HS-27A (cell line): ENCODE measurements around the gene AGMAT.
"Not testable (repeated sequence)": the region's sequence is repeated elsewhere in the genome, so short reads cannot be mapped to it uniquely, and the experiment has no call there.

Experiments
- DNase-seq: peaks from one replicate; pipeline ENCODE4 v3.0.0-alpha.2; 2012; ENCODE audit warnings: low read depth, missing footprints

AGMAT gene

DNA sequence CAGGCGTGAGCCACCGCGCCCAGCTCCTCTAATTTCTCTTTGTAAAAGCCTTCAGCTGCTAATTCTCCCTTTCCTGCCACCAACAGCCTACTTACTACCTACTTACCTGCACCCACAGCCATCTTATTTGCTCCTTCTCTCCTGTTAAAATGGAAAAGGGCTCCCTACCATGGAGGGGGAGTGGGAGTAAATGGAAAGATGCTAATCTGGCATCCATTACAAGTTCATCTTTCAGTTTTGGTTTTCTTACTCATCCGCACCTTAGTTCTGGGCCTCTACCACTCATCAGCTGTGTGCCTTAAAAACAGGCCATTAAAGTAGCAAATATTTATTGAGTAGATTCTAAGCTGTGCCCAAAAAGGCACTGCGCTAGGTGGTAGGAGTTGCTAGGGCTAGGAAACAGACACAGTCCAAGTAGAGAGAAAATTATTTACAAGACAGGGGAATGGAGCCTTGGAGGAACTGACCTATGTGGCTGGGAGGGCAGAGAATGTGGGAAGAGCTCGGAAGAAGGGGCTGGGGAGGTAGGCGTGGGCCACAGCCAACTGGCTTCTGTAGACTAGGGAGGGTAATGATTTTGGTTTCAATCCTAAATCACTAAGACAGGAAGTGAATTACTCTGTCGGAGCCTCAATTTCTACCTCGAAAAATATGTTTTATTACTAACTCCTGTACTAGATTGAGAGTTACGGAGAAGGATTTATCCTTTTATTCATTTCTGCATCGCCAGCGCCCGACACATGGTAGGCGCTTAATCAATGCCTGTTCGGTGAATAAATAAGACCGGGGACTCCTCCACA, 31.7 kb upstream of the AGMAT start:
- DNase-seq: no peak

DNA sequence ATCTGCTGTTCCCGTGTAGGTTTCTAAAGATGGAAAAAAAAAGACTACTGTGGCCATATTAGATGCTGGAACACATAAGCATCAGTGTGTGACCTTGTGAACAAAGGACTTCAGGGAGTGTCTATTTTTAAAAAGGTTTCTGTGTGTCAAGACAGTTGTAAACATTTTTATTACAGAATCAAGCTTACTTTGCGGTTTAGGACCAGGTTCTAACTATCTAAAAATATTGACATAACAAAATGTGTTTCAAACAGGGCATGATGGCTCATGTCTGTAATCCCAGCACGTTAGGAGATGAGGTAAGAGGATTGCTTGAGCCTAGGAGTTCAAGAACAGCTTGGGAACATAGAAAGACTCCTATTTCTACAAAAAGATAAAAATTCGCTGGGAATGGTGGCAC, 25.3 kb upstream of the AGMAT start:
- DNase-seq: no peak

DNA sequence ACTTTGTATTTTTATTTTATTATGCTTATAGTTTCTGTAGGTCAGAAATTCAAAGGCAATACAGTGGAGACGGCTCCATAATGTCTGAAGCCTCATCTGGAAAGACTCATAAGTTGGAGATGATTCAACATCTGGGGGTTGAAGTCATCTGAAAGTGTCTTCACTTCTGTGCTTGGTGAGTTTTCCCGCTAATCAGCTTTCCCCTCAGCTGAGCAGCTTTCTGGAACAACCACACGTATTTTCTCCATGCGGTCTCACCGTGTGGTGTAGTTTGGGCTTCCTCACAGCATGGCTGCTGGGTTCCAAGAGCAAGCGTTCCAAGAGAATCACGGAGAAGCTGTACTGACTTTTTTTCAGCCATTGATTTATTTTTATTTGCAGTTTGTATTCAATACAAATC, 24.8 kb upstream of the AGMAT start:
- no peak for DNase-seq

DNA sequence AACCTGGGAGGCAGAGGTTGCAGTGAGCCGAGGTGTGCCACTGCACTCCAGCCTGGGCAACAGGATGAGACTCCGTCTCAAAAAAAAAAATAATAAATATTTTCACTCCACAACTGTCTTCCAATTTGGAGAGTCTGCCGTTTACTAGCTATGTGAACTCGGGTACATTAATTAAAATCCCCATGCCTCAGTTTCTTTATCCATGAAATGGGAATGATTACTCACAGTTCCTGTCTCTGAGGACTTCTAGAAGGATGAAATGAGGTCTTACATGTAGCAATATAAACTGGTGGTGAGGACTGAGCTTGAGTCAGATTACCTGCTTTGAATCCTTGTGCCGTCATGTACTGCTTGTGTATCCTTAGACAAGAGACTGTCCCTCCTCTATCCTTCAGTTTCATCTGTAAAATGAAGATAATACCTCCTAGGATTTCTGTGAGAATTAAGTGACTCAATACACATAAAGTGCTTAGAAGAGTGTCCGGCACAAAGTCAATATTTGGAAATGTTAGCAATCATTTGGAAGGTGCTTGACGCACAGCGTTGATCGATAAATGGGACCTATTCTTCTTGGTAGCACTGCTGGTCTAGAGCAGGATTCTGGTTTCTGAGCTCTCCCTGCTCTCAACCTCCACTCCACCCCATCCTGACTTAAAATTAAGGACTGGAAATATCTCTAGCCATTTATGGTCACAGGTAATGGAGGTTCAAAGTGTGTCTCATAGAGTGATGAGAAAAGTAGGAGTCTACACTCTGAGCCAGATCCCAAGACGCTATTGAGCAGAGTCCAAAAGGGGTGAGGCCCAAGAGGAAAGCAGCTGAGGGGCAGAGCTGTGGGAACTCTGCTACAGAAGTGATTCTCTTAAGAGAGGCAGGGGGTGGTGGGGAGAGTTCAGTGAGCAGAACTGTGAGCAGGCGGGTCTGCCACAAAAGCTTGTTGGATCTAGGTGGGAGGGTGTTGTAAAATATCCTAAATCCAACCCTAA, 20.8 kb upstream of the AGMAT start:
- DNase-seq: no peak

DNA sequence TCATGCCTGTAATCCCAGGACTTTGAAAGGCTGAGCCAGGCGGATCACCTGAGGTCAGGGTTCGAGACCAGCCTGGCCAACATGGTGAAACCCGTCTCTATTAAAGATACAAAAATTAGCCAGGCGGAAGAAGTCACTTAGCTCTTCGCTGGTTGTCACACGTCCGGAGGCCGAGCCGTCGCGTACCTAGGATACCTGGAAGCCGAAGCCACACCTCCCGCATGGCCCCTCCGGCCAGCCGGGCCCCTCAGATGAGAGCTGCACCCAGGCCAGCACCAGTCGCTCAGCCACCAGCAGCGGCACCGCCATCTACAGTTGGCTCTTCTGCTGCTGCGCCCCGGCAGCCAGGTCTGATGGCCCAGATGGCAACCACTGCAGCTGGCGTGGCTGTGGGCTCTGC, 19.5 kb upstream of the AGMAT start:
- not testable (repeated sequence) for DNase-seq

DNA sequence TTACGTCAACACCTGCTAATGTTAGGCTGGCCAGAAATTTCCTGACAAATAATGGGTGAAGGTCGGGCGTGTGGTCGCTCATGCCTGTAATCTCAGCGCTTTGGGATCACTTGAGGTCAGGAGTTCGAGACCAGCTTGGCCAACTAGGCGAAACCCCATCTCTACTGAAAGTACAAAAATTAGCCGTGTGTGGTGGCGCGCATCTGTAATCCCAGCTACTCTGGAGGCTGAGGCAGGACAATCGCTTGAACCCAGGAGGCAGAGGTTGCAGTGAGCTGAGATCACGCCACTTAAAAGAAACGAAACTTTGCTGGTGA, 19.1 kb upstream of the AGMAT start:
- DNase-seq: not testable (repeated sequence)

DNA sequence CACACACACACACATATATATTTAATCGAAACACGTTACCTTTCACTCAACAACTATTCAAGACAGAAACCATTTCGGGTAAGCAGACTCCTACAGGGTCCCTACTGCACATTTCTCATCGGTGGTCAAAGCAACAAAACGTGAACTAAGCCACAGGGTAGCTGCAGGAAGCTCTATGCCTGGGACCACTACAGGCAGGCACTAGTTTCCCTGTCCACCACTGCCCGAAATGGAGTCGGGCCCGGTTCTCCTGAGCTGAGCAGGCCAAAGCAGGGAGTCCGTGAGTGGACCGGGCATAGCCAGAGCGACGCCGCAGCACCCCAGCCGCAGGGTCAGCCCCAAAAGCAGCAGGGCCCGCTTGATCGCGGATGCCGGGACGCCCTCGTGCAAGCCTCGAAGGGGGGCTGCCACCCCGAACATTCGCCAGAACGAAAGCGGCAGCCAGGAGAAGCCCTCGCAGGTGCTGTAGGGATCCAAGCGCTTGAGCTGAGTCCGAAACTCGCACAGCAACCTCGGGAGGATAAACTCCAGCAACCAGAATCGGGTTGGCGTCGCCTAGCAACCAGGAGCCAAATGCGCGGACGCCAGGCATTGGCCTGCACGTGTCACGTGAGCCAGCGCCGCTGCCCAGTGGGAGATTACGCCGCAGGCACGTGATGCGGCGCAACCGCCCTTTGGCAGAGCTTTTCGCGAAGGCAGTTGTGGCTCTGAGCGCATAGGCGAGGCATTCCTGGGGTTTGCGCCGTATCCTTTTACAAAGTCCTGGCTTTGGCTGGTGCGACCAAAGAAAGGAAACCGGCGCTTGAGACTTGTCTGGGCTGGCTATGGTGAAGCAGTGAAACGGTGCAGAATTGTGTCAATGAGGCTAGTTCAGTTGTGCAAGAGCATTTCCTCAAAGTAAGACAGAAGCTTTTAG, 18.5 kb upstream of the AGMAT start:
- peak; percentile 86 for DNase-seq

DNA sequence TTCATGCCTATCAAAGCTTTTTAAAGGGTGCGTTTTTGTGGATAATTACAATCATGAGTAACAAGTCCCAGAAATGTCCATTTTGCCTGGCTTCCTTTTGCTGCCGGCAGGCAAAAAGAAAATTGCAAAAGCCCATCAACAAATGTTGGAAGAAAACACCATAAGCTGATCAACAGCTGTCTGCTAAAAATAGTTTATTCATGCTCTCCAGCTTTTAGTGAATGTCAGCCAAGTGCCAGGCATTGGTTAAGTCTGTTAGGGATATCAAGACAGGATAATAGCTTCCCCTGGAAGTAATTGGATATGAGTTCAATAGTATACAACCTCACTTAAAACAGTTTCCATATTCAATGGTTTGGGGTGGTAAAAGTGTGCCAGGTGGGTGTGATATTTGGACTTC, 13.6 kb upstream of the AGMAT start:
- no peak for DNase-seq

DNA sequence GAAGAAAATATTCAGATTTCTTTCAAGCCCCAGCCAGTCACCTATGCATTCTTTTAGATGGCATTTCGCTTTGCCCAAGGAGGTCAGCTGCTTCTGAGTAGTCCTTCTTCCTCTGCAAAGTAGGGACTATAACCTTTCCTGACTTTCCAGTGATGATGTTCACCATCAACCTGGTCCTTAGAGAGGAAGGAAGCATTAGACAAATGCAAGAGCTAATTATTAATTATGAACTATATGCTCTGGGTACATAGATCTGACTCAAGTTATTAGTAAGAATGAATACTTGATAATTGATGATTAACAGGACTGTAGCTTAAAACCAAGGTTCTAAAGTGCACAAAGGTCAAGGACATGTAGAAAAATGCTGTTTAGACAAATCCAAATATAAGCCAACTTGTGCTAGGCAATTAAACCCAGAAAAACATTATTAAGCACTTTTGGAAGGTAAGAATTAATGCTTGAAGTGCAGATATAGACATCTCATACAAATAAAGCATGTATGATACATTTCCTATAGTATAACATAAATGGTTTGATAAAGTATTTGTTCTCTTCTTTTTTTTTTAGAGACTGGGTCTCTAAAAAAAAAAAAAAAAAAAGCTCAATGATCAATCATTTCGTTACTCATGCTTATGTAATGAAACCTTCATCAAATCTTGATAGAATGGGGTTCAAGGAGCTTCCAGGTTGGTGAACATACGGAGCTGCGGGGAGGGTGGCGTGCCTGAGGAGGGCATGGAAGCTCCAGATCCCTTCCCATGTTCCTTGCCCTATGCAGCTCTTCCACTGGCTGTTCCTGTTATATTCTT, 11.2 kb upstream of the AGMAT start:
- DNase-seq: no peak

DNA sequence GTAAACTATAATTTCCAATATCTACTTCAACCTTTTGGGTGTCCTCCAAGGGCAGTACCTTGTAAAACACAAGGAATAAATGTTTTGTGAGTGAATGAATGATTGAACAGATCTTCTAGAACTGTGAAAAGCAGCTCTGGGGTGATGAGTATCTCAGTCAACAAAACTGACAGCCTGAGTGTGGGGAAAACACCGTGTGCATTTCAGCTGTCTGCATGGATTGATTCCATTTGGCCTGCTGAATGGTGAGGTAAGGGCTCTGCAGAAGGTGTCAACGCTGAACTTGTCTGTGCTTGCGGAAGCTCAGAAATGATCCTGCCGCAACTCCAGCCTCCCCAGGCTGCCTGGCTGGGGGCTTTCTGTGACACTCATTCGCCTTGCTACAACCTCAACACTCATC, 7.4 kb upstream of the AGMAT start:
- no peak for DNase-seq

DNA sequence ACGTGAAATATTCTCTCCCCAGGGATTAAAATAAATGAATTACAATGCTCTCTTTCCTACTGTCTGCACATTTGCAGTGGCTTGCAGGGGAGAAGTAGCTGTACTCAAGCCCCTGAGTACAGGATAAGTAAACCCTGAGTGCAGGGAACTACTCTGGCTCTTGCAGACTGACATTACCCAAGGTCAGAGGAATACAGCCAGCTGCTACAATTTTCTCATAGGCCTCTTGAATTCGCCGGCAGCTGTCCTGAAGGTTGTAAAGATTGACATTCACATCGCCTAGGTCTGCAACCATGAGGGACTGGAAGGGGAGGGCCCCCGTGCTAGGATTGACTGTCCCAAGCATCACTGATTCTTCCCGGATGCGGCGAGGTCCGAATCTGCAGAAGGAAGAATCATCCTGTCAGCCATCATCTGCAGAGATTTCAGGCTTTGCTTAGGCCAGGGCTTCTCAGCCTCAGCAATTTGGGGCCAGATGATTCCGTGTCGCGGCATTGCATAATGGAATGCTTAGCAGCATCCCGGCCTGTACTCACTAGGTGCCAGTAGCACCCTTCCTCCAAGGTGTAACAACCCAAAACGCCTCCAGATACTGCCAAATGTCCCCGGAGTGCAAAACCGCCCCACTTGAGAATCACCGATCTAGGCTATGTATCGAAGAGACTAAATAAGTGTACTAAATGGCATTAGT, 1.7 kb downstream of the AGMAT start:
- DNase-seq: no peak

DNA sequence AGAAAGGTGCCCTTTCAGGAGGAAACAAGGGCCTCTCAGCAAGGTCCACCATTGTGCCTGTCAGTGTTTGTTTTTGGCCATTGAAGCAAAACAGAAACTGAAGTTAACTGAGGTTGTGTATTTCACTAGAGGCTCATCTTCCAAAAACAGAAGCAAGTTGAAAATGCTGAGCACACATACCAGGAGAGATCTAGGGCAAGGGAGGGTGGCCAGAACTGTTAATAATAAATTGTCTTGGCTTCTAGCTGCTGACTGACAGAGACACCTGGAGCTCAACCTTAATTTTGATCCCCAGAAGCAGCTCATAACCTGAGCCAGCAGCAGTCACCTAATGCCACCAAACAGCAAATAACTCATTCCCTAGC, 5.2 kb downstream of the AGMAT start:
- no peak for DNase-seq

DNA sequence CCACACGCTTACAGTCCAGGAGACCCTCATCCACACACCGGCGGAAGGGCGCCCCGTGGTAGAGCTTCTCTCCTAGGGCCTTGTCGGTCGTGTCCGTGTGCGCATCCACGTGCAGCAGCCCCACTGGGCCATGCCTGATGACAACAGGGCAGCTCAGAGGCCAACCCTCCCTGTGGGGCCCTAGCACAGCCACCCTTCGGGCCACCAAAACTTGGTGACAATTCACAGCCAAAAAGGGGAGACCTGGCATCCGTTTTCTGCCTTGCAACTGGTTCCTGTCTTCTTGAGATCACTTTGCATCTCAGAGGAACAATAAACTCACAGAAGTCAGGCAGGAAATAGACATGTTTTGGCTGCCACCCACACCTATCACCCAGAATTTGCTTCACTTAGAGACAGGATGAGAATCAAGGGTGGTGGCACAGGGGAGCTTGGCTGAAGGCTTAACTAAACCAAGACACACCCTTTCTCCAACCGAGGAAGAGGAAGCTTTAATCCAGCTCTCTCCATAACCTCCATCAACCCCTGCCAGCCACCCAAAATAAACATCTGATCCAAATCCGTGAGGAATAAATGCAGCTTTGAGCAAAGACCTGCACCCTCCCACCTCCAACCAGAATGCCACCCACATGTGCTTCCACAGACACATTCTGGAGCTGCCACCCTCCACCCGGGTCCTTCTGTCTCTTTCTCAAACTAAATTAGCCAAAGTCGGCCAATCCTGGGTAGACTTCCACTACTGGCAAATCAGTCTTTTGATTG, 5.7 kb downstream of the AGMAT start:
- no peak for DNase-seq

DNA sequence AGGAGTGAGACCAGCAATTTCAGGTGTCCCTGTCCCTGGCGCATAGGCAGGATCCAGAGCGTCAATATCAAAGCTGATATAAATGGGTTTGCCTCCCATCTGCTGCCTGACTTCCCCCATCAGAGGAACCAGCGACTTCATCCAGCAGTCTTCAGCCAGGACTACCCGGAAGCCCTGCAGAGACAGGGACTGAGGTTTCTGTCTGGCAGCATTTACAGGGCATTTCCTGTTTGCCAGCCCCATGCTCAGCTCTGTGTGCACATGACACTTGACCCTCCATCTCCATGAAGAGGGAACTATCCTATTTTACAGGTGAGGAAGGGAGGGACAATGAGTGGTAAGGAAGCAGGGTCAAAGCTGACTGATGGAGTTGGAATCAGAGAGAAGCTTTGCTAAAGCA, 7.2 kb downstream of the AGMAT start:
- DNase-seq: no peak

DNA sequence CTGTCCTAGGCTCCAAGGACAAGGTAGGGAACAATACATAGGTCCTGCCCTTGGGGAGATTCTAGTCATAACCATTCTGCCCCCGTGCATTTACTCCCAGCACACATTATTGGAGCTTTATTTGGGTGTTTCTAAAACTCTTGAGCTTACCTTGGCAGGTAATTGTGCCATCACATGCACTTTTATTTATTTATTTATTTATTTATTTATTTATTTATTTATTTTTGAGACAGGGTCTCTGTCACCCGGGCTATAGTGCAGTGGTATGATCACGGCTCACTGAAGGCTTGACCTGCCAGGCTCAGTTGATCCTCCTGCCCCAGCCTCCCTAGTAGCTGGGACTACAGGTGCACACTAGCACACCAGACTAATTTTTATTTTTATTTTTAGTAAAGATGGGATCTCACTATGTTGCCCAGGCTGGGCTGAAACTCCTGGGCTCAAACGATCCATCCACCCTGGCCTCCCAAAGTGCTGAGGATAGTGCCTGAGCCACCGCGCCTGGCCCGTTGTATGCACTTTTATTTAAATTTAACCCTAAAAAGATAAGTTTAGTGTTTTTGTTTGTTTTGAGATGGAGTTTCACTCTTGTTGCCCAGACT, 9.2 kb downstream of the AGMAT start:
- DNase-seq: no peak

DNA sequence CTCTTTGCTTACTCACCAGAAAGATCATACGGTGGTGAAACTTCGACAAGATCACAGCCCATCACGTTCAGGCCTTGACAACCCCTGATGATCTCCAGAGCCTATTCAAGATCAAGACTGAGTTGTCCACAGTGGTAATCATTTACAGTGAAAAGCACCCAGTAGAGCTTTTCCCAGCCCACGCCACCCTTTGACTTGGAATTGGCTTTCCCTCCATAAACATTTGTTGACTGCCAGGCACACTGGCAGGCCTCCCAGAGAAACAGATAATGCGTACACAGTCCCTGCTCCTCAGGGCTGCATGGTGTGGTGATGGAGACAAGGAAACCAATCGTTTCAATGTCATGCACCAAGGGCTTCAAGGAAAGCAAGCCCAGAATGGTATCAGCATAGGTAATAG, 10.1 kb downstream of the AGMAT start:
- DNase-seq: no peak

DNA sequence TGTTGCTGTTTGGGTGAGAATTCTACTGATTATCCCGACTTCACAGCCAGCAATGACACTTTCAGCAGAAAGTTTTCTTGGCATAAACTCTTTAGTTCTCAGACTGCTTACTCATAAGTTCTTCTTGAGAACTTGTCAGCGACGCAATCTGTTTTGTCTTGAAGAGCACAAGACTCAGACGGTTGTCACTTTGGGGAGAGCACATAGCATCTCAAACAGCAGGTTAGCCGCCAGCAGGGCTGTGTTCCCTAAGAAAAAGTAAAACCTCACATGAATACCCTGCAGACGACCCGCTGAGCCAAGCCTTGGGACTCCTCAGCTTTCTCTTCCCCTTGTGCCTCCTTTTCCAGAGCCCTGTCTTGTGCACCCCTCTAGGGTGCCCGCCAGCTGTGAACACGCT, 11.4 kb downstream of the AGMAT start:
- no peak for DNase-seq

DNA sequence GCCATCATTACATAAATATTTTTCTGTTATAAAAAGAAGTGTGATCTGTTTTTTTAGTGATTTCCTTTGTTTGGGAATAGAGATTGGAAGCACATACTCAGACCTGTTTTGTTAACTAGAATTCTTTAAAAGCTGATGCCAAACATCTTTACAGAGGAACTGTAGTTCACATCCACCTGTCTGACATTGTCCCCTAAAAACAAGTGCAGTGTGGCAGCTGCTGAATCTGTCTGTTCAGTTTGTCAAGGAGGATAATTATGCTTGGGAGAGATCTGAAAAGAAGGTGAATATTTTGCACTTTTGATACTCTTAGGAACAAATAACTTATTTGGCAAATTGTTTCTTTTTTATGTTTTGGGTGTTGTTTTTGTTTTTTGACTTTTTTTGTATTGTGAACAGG, 13.6 kb downstream of the AGMAT start:
- DNase-seq: no peak

DNA sequence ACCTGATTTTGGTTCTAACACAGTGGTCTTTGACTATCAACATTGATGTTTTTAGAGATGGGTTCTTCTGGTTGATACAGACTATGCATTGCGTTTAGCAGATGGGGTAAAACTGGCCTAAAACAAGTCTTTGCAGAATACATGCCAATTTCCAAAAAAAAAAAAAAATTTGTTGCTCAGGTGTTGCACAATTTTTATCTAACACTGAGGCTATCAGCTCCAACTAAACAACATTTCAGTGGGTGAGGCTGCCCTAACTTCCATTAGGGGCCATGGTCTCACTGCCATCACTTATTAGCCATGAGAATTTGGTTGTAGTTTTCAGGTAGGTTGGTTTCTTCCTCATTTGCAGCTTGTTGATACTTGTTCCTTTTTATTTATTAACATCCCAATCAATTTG, 14.0 kb downstream of the AGMAT start:
- DNase-seq: no peak
